Neural progenitor cell (in vitro differentiated cells): ENCODE results near the gene MTHFD2L. TPM values are rescaled to one million over a fixed set of nuclear protein-coding genes. Genes with fewer than 3 reads are reported as not detected.

ENCODE experiments used
- DNase-seq: peaks from one replicate; pipeline ENCODE4 v3.0.0-alpha.2; 2016; ENCODE audit warnings: low spot score
- H2AFZ ChIP-seq: fragments of 200-600 bp; sonication (generic); replicated peaks from 2 replicates; pipeline ENCODE4 v1.6.1; 2016; ENCODE audit warnings: antibody characterized with exemption
- H3F3A ChIP-seq: fragments of 200-600 bp; sonication (generic); 2 replicates; pipeline ENCODE4 v1.6.1; 2016; ENCODE audit warnings: antibody characterized with exemption, low read depth
- H3K27ac ChIP-seq: fragments of 200-600 bp; sonication (generic); 2 replicates; pipeline ENCODE4 v1.5.1; 2016; ENCODE audit warnings: mild to moderate bottlenecking
- H3K27me3 ChIP-seq: fragments of 200-600 bp; sonication (generic); 2 replicates; pipeline ENCODE4 v1.6.1; 2016; ENCODE audit warnings: mild to moderate bottlenecking, moderate library complexity
- H3K36me3 ChIP-seq: fragments of 200-600 bp; sonication (generic); 2 replicates; pipeline ENCODE4 v1.5.1; 2016
- H3K4me1 ChIP-seq: fragments of 200-600 bp; sonication (generic); 2 replicates; pipeline ENCODE4 v1.6.1; 2016; ENCODE audit warnings: mixed run types
- H3K4me2 ChIP-seq: fragments of 200-600 bp; sonication (generic); 2 replicates; pipeline ENCODE4 v1.6.1; 2016
- H3K4me3 ChIP-seq: fragments of 200-600 bp; sonication (generic); 2 replicates; pipeline ENCODE4 v1.5.1; 2016
- H3K79me2 ChIP-seq: fragments of 200-600 bp; sonication (generic); 2 replicates; pipeline ENCODE4 v1.6.1; 2016; ENCODE audit warnings: low read depth
- H3K9ac ChIP-seq: fragments of 200-600 bp; sonication (generic); 2 replicates; pipeline ENCODE4 v1.6.1; 2016
- H3K9me3 ChIP-seq: fragments of 200-600 bp; sonication (generic); 2 replicates; pipeline ENCODE4 v1.5.1; 2016; ENCODE audit warnings: low read depth
- H4K20me1 ChIP-seq: fragments of 200-600 bp; sonication (generic); 2 replicates; pipeline ENCODE4 v1.6.1; 2016; ENCODE audit warnings: low read depth
- H3K27ac Mint-ChIP-seq: 3 replicates; pipeline ENCODE4 v1.8.0; 2021; ENCODE audit warnings: mixed read lengths
- H3K27me3 Mint-ChIP-seq: 2 replicates; pipeline ENCODE4 v1.8.0; 2022; ENCODE audit warnings: low read depth, mild to moderate bottlenecking, inconsistent platforms, moderate library complexity, mixed read lengths; ENCODE audit not compliant: insufficient read depth
- H3K36me3 Mint-ChIP-seq: 3 replicates; pipeline ENCODE4 v1.8.0; 2021; ENCODE audit warnings: mixed read lengths
- H3K4me1 Mint-ChIP-seq: 3 replicates; pipeline ENCODE4 v1.8.0; 2021; ENCODE audit warnings: mixed read lengths
- H3K4me3 Mint-ChIP-seq: 3 replicates; pipeline ENCODE4 v1.8.0; 2021; ENCODE audit warnings: mild to moderate bottlenecking, moderate library complexity, mixed read lengths
- H3K9me3 Mint-ChIP-seq: 3 replicates; pipeline ENCODE4 v1.8.0; 2020; ENCODE audit warnings: mixed read lengths
- CTCF ChIP-seq: fragments of 200-600 bp; sonication (generic); IDR thresholded peaks from 2 replicates; pipeline ENCODE4 v1.5.1; 2017; ENCODE audit warnings: antibody characterized with exemption, mild to moderate bottlenecking
- EZH2 ChIP-seq: fragments of 200-600 bp; sonication (generic); IDR thresholded peaks from 2 replicates; pipeline ENCODE4 v1.6.1; 2017; ENCODE audit warnings: antibody characterized with exemption, mild to moderate bottlenecking, moderate library complexity
- EZH2phosphoT487 ChIP-seq: fragments of 200-600 bp; sonication (generic); IDR thresholded peaks from 2 replicates; pipeline ENCODE4 v1.6.1; 2017; ENCODE audit warnings: antibody characterized with exemption
- total RNA-seq: library from RNA; depleted of rRNA; stranded (reverse); fragments of >200 nt; gene quantifications from 2 replicates; pipeline ENCODE4 v1.2.3, GENCODE V29; 2015; ENCODE audit warnings: low replicate concordance

MTHFD2L gene
- total RNA-seq, 1 donor from 2014 or later = 22.1 TPM

GRCh38 chr4:74189331-74190043 lies 31.6 kb downstream of the MTHFD2L start:
- H3K27ac Mint-ChIP-seq = no peak overlapping the region
- Histone ChIP-seq H3F3A (no peaks in the 10 kb centered on the region), H3K79me2 (no peaks in the 10 kb centered on the region), H3K27ac (no peak overlapping the region), H3K4me3 (no peak overlapping the region), H3K9ac (no peak overlapping the region), H3K27me3 (no peaks in the 10 kb centered on the region), H3K4me2 (no peak overlapping the region), H3K36me3 (no peaks in the 10 kb centered on the region), H4K20me1 (no peaks in the 10 kb centered on the region), H2AFZ (no peak overlapping the region), H3K4me1 (no peaks in the 10 kb centered on the region), H3K9me3 (no peaks in the 10 kb centered on the region)
- H3K27me3 Mint-ChIP-seq = no peaks in the 10 kb centered on the region
- DNase-seq = peak; percentile 70
- no peaks in the 10 kb centered on the region for H3K9me3 Mint-ChIP-seq
- TF ChIP-seq CTCF (peak; percentile 72), EZH2 (no peak)
- H3K4me1 Mint-ChIP-seq = no peaks in the 10 kb centered on the region
- H3K36me3 Mint-ChIP-seq = peaks cover 5% of the 10 kb centered on the region
- no peak overlapping the region for H3K4me3 Mint-ChIP-seq

GRCh38 chr4:74190332-74190731 lies 32.4 kb downstream of the MTHFD2L start:
- Histone ChIP-seq H3K4me3 (no peak overlapping the region), H2AFZ (no peak overlapping the region), H3K27me3 (no peaks in the 10 kb centered on the region), H3K27ac (no peak overlapping the region), H4K20me1 (no peaks in the 10 kb centered on the region), H3K9ac (no peak overlapping the region), H3K36me3 (no peaks in the 10 kb centered on the region), H3F3A (no peaks in the 10 kb centered on the region), H3K4me1 (no peaks in the 10 kb centered on the region), H3K79me2 (no peaks in the 10 kb centered on the region), H3K4me2 (no peak overlapping the region), H3K9me3 (no peaks in the 10 kb centered on the region)
- no peak overlapping the region for H3K4me3 Mint-ChIP-seq
- no peak for DNase-seq
- TF ChIP-seq EZH2phosphoT487 (no peak), CTCF (no peak), EZH2 (no peak)
- H3K9me3 Mint-ChIP-seq = no peaks in the 10 kb centered on the region
- no peak overlapping the region for H3K27ac Mint-ChIP-seq
- H3K27me3 Mint-ChIP-seq = no peaks in the 10 kb centered on the region
- no peaks in the 10 kb centered on the region for H3K4me1 Mint-ChIP-seq
- H3K36me3 Mint-ChIP-seq = peaks cover 5% of the 10 kb centered on the region

GRCh38 chr4:74190919-74191397 lies 33.0 kb downstream of the MTHFD2L start:
- DNase-seq = no peak
- no peak overlapping the region for H2AFZ ChIP-seq
- no peaks in the 10 kb centered on the region for H3K36me3 ChIP-seq
- no peak overlapping the region for H3K4me3 ChIP-seq
- H3K9ac ChIP-seq = no peak overlapping the region
- H3K9me3 ChIP-seq = no peaks in the 10 kb centered on the region
- no peak overlapping the region for H3K4me2 ChIP-seq
- H4K20me1 ChIP-seq = no peaks in the 10 kb centered on the region
- Mint-ChIP-seq H3K4me3 (no peak overlapping the region), H3K9me3 (no peaks in the 10 kb centered on the region), H3K27me3 (no peaks in the 10 kb centered on the region), H3K36me3 (peaks cover 5% of the 10 kb centered on the region), H3K4me1 (no peaks in the 10 kb centered on the region), H3K27ac (no peak overlapping the region)
- no peaks in the 10 kb centered on the region for H3K4me1 ChIP-seq
- no peak overlapping the region for H3K27ac ChIP-seq
- H3F3A ChIP-seq = no peaks in the 10 kb centered on the region
- TF ChIP-seq EZH2 (no peak), CTCF (no peak), EZH2phosphoT487 (no peak)
- H3K79me2 ChIP-seq = no peaks in the 10 kb centered on the region
- H3K27me3 ChIP-seq = no peaks in the 10 kb centered on the region
